ENCODE results near the gene CHST13.

DNA sequence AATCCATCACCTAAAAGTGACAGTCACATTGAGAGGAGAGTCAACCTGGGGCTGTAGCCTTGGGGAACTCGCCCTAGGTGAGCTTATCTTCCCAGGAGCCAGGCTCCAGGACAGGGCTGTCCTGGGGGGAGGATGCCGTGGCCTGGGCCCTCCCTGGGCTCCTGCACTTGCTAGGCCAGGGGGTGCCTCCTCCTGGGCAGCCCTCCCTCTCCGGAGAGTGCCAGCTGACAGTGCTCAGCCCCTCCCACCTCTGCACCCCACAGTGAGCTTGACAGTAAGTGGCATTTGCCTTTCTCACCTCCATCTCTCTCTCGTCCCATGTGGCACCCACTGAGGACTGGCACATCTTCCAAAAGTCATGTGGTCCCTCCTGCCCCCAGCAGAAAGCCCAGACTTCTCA, 25.5 kb upstream of the CHST13 start:
- TF ChIP-seq CTCF (conservative IDR thresholded peaks at IDR 0.05; ENCODE audit: low read depth, low read length) (no peak), POLR2A (IDR thresholded peaks at IDR 0.05; ENCODE audit: low read depth, low read length) (no peak), MAFK (IDR thresholded peaks at IDR 0.05; ENCODE audit: low read depth, low read length) (no peak), MAZ (IDR thresholded peaks at IDR 0.05; ENCODE audit: borderline replicate concordance, low read depth, low read length) (no peak), CEBPB (IDR thresholded peaks at IDR 0.05; ENCODE audit: low read depth, low read length) (no peak), RFX5 (IDR thresholded peaks at IDR 0.05; ENCODE audit: low read depth, low read length) (no peak), RCOR1 (IDR thresholded peaks at IDR 0.05; ENCODE audit: insufficient replicate concordance, low read length) (no peak), USF2 (IDR thresholded peaks at IDR 0.05; ENCODE audit: low read depth, low read length) (no peak), FOS (IDR thresholded peaks at IDR 0.05; ENCODE audit: low read depth, low read length) (no peak), MXI1 (IDR thresholded peaks at IDR 0.05; ENCODE audit: borderline replicate concordance, low read depth, low read length) (no peak)
